PFSK-1 (cell line): ENCODE results near the gene INTS3.

Source experiments
- FOXP2 ChIP-seq: optimal IDR thresholded peaks from 2 replicates; pipeline ENCODE3; 2011; ENCODE audit warnings: borderline replicate concordance, control low read depth, inconsistent platforms; ENCODE audit not compliant: insufficient read depth; ENCODE audit errors: extremely low read length, extremely low read depth
- POLR2AphosphoS5 ChIP-seq: IDR thresholded peaks from 2 replicates; pipeline ENCODE4 v1.6.1; 2012; ENCODE audit warnings: low read depth, mild to moderate bottlenecking, control low read depth, low read length, moderate library complexity
- REST ChIP-seq, 2 experiments: IDR thresholded peaks; 2 replicates each; pipeline versions ENCODE4 v1.6.1 to v1.8.0; 2011 to 2012; ENCODE audit warnings: low read depth in 2 of 2, low read length in 2 of 2, control low read depth in 1 of 2, inconsistent platforms in 1 of 2, mild to moderate bottlenecking in 1 of 2, moderate library complexity in 1 of 2; ENCODE audit not compliant: insufficient read depth in 1 of 2
- SIN3A ChIP-seq: IDR thresholded peaks from 2 replicates; pipeline ENCODE4 v1.6.1; 2012; ENCODE audit warnings: mild to moderate bottlenecking, low read length, moderate library complexity, borderline replicate concordance; ENCODE audit not compliant: insufficient read depth
- TAF1 ChIP-seq: IDR thresholded peaks from 2 replicates; pipeline ENCODE4 v1.6.1; 2012; ENCODE audit warnings: low read length, control low read depth, borderline replicate concordance; ENCODE audit not compliant: insufficient read depth

- TF ChIP-seq TAF1, result no peak
- no peak for TF ChIP-seq REST (IDR thresholded peaks at IDR 0.05; ENCODE audit: insufficient read depth in 1 of 2, low read depth in 2 of 2, low read length in 2 of 2)
- TF ChIP-seq POLR2AphosphoS5, result no peak
- no peak for TF ChIP-seq FOXP2
- no peak for TF ChIP-seq SIN3A
Observed at GRCh38 chr1:153735090-153735420, 7.2 kb downstream of the INTS3 start.
